SK-N-SH (cell line): ENCODE data around the gene TBC1D2B. TPM values are rescaled to one million over a fixed set of nuclear protein-coding genes. Genes with fewer than 3 reads are reported as not detected.

Source experiments
- CTCF ChIA-PET: fragments of 300-600, 350-600 bp; formaldehyde crosslinking; extraction: SDS; loops from one replicate; lab custom pipeline; 2021; lab: Yijun Ruan, JAX
- POLR2A ChIA-PET: fragments of 350-600 bp; sonication (Branson Sonifier 250); formaldehyde crosslinking; extraction: SDS; loops from one replicate; lab custom pipeline; 2020; ENCODE audit warnings: antibody characterized with exemption, inconsistent platforms; lab: Yijun Ruan, JAX
- DNase-seq: peaks from one replicate; pipeline ENCODE4 v3.0.0; 2012
- H2AFZ ChIP-seq: fragments of 200-600 bp; sonication (generic); 2 replicates; pipeline ENCODE4 v1.8.1; 2016; ENCODE audit warnings: antibody characterized with exemption, mild to moderate bottlenecking, low read depth
- H3F3A ChIP-seq: fragments of 200-600 bp; sonication (generic); replicated peaks from 2 replicates; pipeline ENCODE3; 2016; ENCODE audit warnings: antibody characterized with exemption, mild to moderate bottlenecking; ENCODE audit not compliant: insufficient read depth
- H3K27ac ChIP-seq, 2 experiments: fragments of 200-500 bp in 1 of 2; fragments of 200-600 bp in 1 of 2; sonication (Bioruptor generic) in 1 of 2; sonication (generic), shearing (Covaris generic) in 1 of 2; 2 replicates each; pipeline versions ENCODE4 v1.5.1 to v1.6.1; 2014 to 2016; ENCODE audit warnings: low read depth in 2 of 2, inconsistent platforms in 1 of 2, low read length in 1 of 2, mild to moderate bottlenecking in 1 of 2, mixed read lengths in 1 of 2
- H3K27me3 ChIP-seq: fragments of 200-600 bp; sonication (generic), shearing (Covaris generic); 2 replicates; pipeline ENCODE4 v1.6.1; 2016; ENCODE audit warnings: mixed run types; ENCODE audit not compliant: insufficient read depth
- H3K36me3 ChIP-seq, 2 experiments: fragments of 200-500 bp in 1 of 2; fragments of 200-600 bp in 1 of 2; sonication (Bioruptor generic) in 1 of 2; sonication (generic) in 1 of 2; replicated peaks in 1 of 2; 2 replicates each; pipeline versions ENCODE3 to v1.5.1; 2014 to 2016; ENCODE audit warnings: low read length in 1 of 2, mild to moderate bottlenecking in 1 of 2; ENCODE audit not compliant: insufficient read depth in 2 of 2, control insufficient read depth in 1 of 2
- H3K4me1 ChIP-seq, 2 experiments: fragments of 200-500 bp in 1 of 2; fragments of 200-600 bp in 1 of 2; sonication (Bioruptor generic) in 1 of 2; sonication (generic), shearing (Covaris generic) in 1 of 2; 2 replicates each; pipeline versions ENCODE4 v1.5.1 to v1.6.1; 2014 to 2016; ENCODE audit warnings: low read depth in 1 of 2, low read length in 1 of 2, mixed run types in 1 of 2; ENCODE audit not compliant: insufficient read depth in 2 of 2, control insufficient read depth in 1 of 2
- H3K4me2 ChIP-seq: fragments of 200-600 bp; sonication (generic), shearing (Covaris generic); 2 replicates; pipeline ENCODE4 v1.6.1; 2017; ENCODE audit warnings: mixed run types
- H3K4me3 ChIP-seq, 2 experiments: fragments of 200-500 bp in 1 of 2; fragments of 200-600 bp in 1 of 2; sonication (Bioruptor generic) in 1 of 2; sonication (generic), shearing (Covaris generic) in 1 of 2; 2 replicates each; pipeline versions ENCODE4 v1.5.1 to v1.8.1; 2014 to 2016; ENCODE audit warnings: low read depth in 2 of 2, inconsistent platforms in 1 of 2, low read length in 1 of 2, mild to moderate bottlenecking in 1 of 2, mixed read lengths in 1 of 2, moderate library complexity in 1 of 2
- H3K79me2 ChIP-seq: fragments of 200-600 bp; sonication (generic); 2 replicates; pipeline ENCODE4 v1.8.1; 2017; ENCODE audit warnings: mild to moderate bottlenecking; ENCODE audit not compliant: insufficient read depth
- H3K9ac ChIP-seq: fragments of 200-600 bp; sonication (generic); 2 replicates; pipeline ENCODE4 v1.6.1; 2017; ENCODE audit warnings: mixed run types
- H3K9me2 ChIP-seq: fragments of 200-600 bp; sonication (generic); 2 replicates; pipeline ENCODE4 v1.6.1; 2017; ENCODE audit warnings: mixed run types
- H3K9me3 ChIP-seq: fragments of 200-600 bp; sonication (generic); 2 replicates; pipeline ENCODE4 v1.6.1; 2017; ENCODE audit warnings: mixed run types, mild to moderate bottlenecking, moderate library complexity
- H4K20me1 ChIP-seq: fragments of 200-600 bp; sonication (generic); 2 replicates; pipeline ENCODE4 v1.6.1; 2017; ENCODE audit warnings: mild to moderate bottlenecking, mixed run types; ENCODE audit not compliant: insufficient read depth
- CHD2 ChIP-seq: fragments of 150-350 bp; IDR thresholded peaks from 2 replicates; pipeline ENCODE4 v1.6.1; 2018; ENCODE audit warnings: low read length; ENCODE audit not compliant: partially characterized antibody
- ELF1 ChIP-seq: IDR thresholded peaks from 2 replicates; pipeline ENCODE4 v1.4.0; 2012
- EZH2phosphoT487 ChIP-seq: fragments of 200-600 bp; sonication (generic); IDR thresholded peaks from 2 replicates; pipeline ENCODE4 v1.6.1; 2017; ENCODE audit warnings: low read depth, mixed run types, mild to moderate bottlenecking, antibody characterized with exemption, moderate library complexity, borderline replicate concordance
- GABPA ChIP-seq: IDR thresholded peaks from 2 replicates; pipeline ENCODE4 v1.4.0; 2012; ENCODE audit warnings: low read depth, mild to moderate bottlenecking
- GATA2 ChIP-seq: sonication (generic); formaldehyde crosslinking; IDR thresholded peaks from 2 replicates; pipeline ENCODE4 v1.5.0; 2020; ENCODE audit warnings: mild to moderate bottlenecking, missing genetic modification reagents
- MXI1 ChIP-seq: IDR thresholded peaks from 2 replicates; pipeline ENCODE4 v1.6.1; 2012; ENCODE audit warnings: mild to moderate bottlenecking, low read depth, low read length, improper control_type of control experiment
- NFIC ChIP-seq: IDR thresholded peaks from 2 replicates; pipeline ENCODE4 v1.4.0; 2012; ENCODE audit warnings: borderline replicate concordance
- NRF1 ChIP-seq: IDR thresholded peaks from 2 replicates; pipeline ENCODE4 v1.6.1; 2012; ENCODE audit warnings: low read depth, mild to moderate bottlenecking, low read length
- RAD21 ChIP-seq: IDR thresholded peaks from 2 replicates; pipeline ENCODE4 v1.6.1; 2012; ENCODE audit warnings: mild to moderate bottlenecking, low read length
- RFX5 ChIP-seq: IDR thresholded peaks from 2 replicates; pipeline ENCODE4 v1.6.1; 2012; ENCODE audit warnings: mild to moderate bottlenecking, improper control_type of control experiment, low read length
- SMC3 ChIP-seq: IDR thresholded peaks from 2 replicates; pipeline ENCODE4 v1.6.1; 2012; ENCODE audit warnings: low read depth, low read length, improper control_type of control experiment
- TAF1 ChIP-seq: IDR thresholded peaks from 2 replicates; pipeline ENCODE4 v1.6.1; 2012; ENCODE audit warnings: low read depth, mild to moderate bottlenecking, low read length, moderate library complexity, borderline replicate concordance
- YY1 ChIP-seq: IDR thresholded peaks from 2 replicates; pipeline ENCODE4 v1.4.0; 2012; ENCODE audit warnings: low read depth, mild to moderate bottlenecking
- whole genome bisulfite sequencing: methylation state at CpG from one replicate; pipeline ENCODE4 v1.1.6; 2017; ENCODE audit warnings: low lambda C conversion rate; 5-methylcytosine and 5-hydroxymethylcytosine counted together
- polyA plus RNA-seq, 3 experiments: library from polyadenylated mRNA; depleted of rRNA; stranded (reverse); fragments of >200 nt; gene quantifications; 2 replicates each; pipeline ENCODE4 v1.2.3, GENCODE V29; 2012
- TF ChIP-seq, protein P1 (sequence below): IDR thresholded peaks from 2 replicates; pipeline ENCODE4 v1.4.0; 2012; ENCODE audit warnings: low read depth, borderline replicate concordance
- TF ChIP-seq, protein P2 (sequence below): fragments of 200-600 bp; sonication (generic); IDR thresholded peaks from 2 replicates; pipeline ENCODE4 v1.6.1; 2017; ENCODE audit warnings: antibody characterized with exemption, mild to moderate bottlenecking, moderate library complexity
- TF ChIP-seq, protein P3 (sequence below): IDR thresholded peaks from 2 replicates; pipeline ENCODE4 v1.4.0; 2012; ENCODE audit warnings: low read depth, borderline replicate concordance
- TF ChIP-seq, protein P4 (sequence below): IDR thresholded peaks from 2 replicates; pipeline ENCODE4 v1.4.0; 2012; ENCODE audit warnings: low read depth
- TF ChIP-seq, protein P5 (sequence below): fragments of 150-350 bp; IDR thresholded peaks from 2 replicates; pipeline ENCODE4 v1.6.1; 2016; ENCODE audit warnings: mild to moderate bottlenecking, low read depth, low read length
- TF ChIP-seq, protein P6 (sequence below): IDR thresholded peaks from 2 replicates; pipeline ENCODE4 v1.6.1; 2012; ENCODE audit warnings: mild to moderate bottlenecking, low read depth, low read length, moderate library complexity

Gene TBC1D2B
- polyA plus RNA-seq, 1 of the 3 experiments (the other 2 are of a cell fraction), result 19.0 TPM

DNA sequence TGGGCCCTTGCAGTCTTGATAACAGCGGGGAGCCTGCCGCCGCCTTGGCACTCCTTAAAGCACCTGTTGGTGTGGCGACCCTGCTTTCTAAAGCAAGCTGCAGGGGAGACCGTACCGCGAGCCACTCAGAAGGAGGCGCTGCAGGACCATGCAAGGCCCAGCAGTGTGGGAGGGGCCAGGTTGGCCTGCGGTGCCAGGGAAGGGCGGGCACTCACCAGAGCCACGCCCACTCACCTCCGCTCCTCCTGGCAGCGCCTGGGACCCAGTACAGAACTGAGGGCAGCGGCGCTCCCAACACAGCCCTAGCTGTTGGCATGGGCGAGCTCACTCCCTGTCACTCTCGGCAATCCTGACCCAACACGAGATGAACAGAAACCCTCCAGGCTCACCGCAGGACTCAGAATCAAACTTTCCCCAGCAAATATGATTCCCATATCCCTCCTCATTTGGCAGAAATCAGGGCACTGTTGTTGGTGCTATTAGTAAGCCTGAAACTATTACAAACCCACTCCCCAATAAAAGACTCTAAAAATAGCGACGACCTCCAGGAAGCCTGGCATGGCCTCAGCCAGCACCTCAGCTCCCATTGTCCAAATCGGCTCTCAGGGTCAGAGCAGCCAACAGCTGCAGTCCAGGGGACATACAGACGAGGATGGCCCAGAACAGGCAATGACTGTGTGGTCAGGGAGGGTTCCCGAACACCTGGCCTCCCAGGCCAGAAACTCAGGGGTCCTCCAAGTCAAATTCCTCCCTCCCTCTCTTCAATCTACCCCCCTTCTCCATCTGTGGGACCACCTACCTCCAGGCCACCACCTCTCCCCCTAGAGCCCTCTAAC, 77.2 kb downstream of the TBC1D2B start:
- H3K9ac ChIP-seq, result no peak overlapping the region
- peaks cover 12% of the 10 kb centered on the region for H4K20me1 ChIP-seq
- CTCF ChIA-PET, result interaction anchor here (0.7 to 4.5 kb wide), 10 partner anchors 32 to 240 kb away, joined by 3 to 63 read pairs (median 4); no protein-coding TSS in a partner anchor
- H2AFZ ChIP-seq, result no peak overlapping the region
- no peaks in the 10 kb centered on the region for H3K9me3 ChIP-seq
- POLR2A ChIA-PET, result no interaction called here
- no peaks in the 10 kb centered on the region for H3K9me2 ChIP-seq
- peaks cover 8 to 62% of the 10 kb centered on the region in 2 experiments; a peak in 3 of 4 replicates for H3K4me1 ChIP-seq
- DNase-seq, result peak; percentile 80
- no peak overlapping the region for H3K4me2 ChIP-seq
- whole genome bisulfite sequencing, result 77% methylated on average over 17 of the region's 24 CpGs
- H3K27me3 ChIP-seq, result no peaks in the 10 kb centered on the region
- peaks cover 11 to 36% of the 10 kb centered on the region in 2 experiments for H3K36me3 ChIP-seq
- H3K27ac ChIP-seq, result no peak overlapping the region; a peak in 1 of 4 replicates
- H3K79me2 ChIP-seq, result peaks cover 6% of the 10 kb centered on the region; the same call in 1 of the 2 replicates
- H3F3A ChIP-seq, result peaks cover 4% of the 10 kb centered on the region
- H3K4me3 ChIP-seq, result no peak overlapping the region; a peak in 1 of 4 replicates
- TF ChIP-seq RFX5 (no peak), GABPA (no peak), ELF1 (no peak), RAD21 (peak; percentile 75), TAF1 (no peak), YY1 (no peak), EZH2phosphoT487 (no peak), CHD2 (no peak), GATA2 (CRISPR knock-in tag) (no peak), NRF1 (no peak), MXI1 (no peak), NFIC (no peak), SMC3 (peak; percentile 48)
- TF ChIP-seq, protein P1, sequence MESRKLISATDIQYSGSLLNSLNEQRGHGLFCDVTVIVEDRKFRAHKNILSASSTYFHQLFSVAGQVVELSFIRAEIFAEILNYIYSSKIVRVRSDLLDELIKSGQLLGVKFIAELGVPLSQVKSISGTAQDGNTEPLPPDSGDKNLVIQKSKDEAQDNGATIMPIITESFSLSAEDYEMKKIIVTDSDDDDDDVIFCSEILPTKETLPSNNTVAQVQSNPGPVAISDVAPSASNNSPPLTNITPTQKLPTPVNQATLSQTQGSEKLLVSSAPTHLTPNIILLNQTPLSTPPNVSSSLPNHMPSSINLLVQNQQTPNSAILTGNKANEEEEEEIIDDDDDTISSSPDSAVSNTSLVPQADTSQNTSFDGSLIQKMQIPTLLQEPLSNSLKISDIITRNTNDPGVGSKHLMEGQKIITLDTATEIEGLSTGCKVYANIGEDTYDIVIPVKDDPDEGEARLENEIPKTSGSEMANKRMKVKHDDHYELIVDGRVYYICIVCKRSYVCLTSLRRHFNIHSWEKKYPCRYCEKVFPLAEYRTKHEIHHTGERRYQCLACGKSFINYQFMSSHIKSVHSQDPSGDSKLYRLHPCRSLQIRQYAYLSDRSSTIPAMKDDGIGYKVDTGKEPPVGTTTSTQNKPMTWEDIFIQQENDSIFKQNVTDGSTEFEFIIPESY, result peak; percentile 39; the same call in 1 of the 2 replicates
- TF ChIP-seq, protein P2, sequence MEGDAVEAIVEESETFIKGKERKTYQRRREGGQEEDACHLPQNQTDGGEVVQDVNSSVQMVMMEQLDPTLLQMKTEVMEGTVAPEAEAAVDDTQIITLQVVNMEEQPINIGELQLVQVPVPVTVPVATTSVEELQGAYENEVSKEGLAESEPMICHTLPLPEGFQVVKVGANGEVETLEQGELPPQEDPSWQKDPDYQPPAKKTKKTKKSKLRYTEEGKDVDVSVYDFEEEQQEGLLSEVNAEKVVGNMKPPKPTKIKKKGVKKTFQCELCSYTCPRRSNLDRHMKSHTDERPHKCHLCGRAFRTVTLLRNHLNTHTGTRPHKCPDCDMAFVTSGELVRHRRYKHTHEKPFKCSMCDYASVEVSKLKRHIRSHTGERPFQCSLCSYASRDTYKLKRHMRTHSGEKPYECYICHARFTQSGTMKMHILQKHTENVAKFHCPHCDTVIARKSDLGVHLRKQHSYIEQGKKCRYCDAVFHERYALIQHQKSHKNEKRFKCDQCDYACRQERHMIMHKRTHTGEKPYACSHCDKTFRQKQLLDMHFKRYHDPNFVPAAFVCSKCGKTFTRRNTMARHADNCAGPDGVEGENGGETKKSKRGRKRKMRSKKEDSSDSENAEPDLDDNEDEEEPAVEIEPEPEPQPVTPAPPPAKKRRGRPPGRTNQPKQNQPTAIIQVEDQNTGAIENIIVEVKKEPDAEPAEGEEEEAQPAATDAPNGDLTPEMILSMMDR, result peak; percentile 51
- TF ChIP-seq, protein P3, sequence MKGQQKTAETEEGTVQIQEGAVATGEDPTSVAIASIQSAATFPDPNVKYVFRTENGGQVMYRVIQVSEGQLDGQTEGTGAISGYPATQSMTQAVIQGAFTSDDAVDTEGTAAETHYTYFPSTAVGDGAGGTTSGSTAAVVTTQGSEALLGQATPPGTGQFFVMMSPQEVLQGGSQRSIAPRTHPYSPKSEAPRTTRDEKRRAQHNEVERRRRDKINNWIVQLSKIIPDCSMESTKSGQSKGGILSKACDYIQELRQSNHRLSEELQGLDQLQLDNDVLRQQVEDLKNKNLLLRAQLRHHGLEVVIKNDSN, result no peak
- TF ChIP-seq, protein P4, sequence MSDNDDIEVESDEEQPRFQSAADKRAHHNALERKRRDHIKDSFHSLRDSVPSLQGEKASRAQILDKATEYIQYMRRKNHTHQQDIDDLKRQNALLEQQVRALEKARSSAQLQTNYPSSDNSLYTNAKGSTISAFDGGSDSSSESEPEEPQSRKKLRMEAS, result no peak
- TF ChIP-seq, protein P5, sequence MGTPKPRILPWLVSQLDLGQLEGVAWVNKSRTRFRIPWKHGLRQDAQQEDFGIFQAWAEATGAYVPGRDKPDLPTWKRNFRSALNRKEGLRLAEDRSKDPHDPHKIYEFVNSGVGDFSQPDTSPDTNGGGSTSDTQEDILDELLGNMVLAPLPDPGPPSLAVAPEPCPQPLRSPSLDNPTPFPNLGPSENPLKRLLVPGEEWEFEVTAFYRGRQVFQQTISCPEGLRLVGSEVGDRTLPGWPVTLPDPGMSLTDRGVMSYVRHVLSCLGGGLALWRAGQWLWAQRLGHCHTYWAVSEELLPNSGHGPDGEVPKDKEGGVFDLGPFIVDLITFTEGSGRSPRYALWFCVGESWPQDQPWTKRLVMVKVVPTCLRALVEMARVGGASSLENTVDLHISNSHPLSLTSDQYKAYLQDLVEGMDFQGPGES, result no peak
- TF ChIP-seq, protein P6, sequence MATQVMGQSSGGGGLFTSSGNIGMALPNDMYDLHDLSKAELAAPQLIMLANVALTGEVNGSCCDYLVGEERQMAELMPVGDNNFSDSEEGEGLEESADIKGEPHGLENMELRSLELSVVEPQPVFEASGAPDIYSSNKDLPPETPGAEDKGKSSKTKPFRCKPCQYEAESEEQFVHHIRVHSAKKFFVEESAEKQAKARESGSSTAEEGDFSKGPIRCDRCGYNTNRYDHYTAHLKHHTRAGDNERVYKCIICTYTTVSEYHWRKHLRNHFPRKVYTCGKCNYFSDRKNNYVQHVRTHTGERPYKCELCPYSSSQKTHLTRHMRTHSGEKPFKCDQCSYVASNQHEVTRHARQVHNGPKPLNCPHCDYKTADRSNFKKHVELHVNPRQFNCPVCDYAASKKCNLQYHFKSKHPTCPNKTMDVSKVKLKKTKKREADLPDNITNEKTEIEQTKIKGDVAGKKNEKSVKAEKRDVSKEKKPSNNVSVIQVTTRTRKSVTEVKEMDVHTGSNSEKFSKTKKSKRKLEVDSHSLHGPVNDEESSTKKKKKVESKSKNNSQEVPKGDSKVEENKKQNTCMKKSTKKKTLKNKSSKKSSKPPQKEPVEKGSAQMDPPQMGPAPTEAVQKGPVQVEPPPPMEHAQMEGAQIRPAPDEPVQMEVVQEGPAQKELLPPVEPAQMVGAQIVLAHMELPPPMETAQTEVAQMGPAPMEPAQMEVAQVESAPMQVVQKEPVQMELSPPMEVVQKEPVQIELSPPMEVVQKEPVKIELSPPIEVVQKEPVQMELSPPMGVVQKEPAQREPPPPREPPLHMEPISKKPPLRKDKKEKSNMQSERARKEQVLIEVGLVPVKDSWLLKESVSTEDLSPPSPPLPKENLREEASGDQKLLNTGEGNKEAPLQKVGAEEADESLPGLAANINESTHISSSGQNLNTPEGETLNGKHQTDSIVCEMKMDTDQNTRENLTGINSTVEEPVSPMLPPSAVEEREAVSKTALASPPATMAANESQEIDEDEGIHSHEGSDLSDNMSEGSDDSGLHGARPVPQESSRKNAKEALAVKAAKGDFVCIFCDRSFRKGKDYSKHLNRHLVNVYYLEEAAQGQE, result no peak
